ENCODE data around the gene OR10H4.

GRCh38 chr19:15954820-15955219 lies 6.0 kb downstream of the OR10H4 start:
- no peak for TF ChIP-seq EZH2 (IDR thresholded peaks at IDR 0.05; ENCODE audit: low read depth, unreplicated experiment)
- TF ChIP-seq, protein P1, sequence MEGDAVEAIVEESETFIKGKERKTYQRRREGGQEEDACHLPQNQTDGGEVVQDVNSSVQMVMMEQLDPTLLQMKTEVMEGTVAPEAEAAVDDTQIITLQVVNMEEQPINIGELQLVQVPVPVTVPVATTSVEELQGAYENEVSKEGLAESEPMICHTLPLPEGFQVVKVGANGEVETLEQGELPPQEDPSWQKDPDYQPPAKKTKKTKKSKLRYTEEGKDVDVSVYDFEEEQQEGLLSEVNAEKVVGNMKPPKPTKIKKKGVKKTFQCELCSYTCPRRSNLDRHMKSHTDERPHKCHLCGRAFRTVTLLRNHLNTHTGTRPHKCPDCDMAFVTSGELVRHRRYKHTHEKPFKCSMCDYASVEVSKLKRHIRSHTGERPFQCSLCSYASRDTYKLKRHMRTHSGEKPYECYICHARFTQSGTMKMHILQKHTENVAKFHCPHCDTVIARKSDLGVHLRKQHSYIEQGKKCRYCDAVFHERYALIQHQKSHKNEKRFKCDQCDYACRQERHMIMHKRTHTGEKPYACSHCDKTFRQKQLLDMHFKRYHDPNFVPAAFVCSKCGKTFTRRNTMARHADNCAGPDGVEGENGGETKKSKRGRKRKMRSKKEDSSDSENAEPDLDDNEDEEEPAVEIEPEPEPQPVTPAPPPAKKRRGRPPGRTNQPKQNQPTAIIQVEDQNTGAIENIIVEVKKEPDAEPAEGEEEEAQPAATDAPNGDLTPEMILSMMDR (conservative IDR thresholded peaks at IDR 0.05; ENCODE audit: low read depth in 2 of 2): no peak
- no peak for TF ChIP-seq POLR2AphosphoS5 (IDR thresholded peaks at IDR 0.05; ENCODE audit: low read depth)
- TF ChIP-seq, protein P2, sequence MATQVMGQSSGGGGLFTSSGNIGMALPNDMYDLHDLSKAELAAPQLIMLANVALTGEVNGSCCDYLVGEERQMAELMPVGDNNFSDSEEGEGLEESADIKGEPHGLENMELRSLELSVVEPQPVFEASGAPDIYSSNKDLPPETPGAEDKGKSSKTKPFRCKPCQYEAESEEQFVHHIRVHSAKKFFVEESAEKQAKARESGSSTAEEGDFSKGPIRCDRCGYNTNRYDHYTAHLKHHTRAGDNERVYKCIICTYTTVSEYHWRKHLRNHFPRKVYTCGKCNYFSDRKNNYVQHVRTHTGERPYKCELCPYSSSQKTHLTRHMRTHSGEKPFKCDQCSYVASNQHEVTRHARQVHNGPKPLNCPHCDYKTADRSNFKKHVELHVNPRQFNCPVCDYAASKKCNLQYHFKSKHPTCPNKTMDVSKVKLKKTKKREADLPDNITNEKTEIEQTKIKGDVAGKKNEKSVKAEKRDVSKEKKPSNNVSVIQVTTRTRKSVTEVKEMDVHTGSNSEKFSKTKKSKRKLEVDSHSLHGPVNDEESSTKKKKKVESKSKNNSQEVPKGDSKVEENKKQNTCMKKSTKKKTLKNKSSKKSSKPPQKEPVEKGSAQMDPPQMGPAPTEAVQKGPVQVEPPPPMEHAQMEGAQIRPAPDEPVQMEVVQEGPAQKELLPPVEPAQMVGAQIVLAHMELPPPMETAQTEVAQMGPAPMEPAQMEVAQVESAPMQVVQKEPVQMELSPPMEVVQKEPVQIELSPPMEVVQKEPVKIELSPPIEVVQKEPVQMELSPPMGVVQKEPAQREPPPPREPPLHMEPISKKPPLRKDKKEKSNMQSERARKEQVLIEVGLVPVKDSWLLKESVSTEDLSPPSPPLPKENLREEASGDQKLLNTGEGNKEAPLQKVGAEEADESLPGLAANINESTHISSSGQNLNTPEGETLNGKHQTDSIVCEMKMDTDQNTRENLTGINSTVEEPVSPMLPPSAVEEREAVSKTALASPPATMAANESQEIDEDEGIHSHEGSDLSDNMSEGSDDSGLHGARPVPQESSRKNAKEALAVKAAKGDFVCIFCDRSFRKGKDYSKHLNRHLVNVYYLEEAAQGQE (IDR thresholded peaks at IDR 0.05; ENCODE audit: unreplicated experiment): no peak
- TF ChIP-seq EZH2phosphoT487 (IDR thresholded peaks at IDR 0.05; ENCODE audit: unreplicated experiment): no peak
- TF ChIP-seq CREB1 (CRISPR knock-in tag; IDR thresholded peaks at IDR 0.05; ENCODE audit: low read depth): no peak
- TF ChIP-seq ZNF331 (CRISPR knock-in tag; IDR thresholded peaks at IDR 0.05; ENCODE audit: low read depth): no peak
- TF ChIP-seq STAT1 (IDR thresholded peaks at IDR 0.05; ENCODE audit: unreplicated experiment): no peak
- no peak for TF ChIP-seq JUNB (IDR thresholded peaks at IDR 0.05; ENCODE audit: unreplicated experiment)
- TF ChIP-seq ETS1 (IDR thresholded peaks at IDR 0.05): no peak
- no peak for TF ChIP-seq ZNF114 (CRISPR knock-in tag; IDR thresholded peaks at IDR 0.05)
- TF ChIP-seq NANOG (IDR thresholded peaks at IDR 0.05; ENCODE audit: borderline replicate concordance): no peak
- TF ChIP-seq, protein P3, sequence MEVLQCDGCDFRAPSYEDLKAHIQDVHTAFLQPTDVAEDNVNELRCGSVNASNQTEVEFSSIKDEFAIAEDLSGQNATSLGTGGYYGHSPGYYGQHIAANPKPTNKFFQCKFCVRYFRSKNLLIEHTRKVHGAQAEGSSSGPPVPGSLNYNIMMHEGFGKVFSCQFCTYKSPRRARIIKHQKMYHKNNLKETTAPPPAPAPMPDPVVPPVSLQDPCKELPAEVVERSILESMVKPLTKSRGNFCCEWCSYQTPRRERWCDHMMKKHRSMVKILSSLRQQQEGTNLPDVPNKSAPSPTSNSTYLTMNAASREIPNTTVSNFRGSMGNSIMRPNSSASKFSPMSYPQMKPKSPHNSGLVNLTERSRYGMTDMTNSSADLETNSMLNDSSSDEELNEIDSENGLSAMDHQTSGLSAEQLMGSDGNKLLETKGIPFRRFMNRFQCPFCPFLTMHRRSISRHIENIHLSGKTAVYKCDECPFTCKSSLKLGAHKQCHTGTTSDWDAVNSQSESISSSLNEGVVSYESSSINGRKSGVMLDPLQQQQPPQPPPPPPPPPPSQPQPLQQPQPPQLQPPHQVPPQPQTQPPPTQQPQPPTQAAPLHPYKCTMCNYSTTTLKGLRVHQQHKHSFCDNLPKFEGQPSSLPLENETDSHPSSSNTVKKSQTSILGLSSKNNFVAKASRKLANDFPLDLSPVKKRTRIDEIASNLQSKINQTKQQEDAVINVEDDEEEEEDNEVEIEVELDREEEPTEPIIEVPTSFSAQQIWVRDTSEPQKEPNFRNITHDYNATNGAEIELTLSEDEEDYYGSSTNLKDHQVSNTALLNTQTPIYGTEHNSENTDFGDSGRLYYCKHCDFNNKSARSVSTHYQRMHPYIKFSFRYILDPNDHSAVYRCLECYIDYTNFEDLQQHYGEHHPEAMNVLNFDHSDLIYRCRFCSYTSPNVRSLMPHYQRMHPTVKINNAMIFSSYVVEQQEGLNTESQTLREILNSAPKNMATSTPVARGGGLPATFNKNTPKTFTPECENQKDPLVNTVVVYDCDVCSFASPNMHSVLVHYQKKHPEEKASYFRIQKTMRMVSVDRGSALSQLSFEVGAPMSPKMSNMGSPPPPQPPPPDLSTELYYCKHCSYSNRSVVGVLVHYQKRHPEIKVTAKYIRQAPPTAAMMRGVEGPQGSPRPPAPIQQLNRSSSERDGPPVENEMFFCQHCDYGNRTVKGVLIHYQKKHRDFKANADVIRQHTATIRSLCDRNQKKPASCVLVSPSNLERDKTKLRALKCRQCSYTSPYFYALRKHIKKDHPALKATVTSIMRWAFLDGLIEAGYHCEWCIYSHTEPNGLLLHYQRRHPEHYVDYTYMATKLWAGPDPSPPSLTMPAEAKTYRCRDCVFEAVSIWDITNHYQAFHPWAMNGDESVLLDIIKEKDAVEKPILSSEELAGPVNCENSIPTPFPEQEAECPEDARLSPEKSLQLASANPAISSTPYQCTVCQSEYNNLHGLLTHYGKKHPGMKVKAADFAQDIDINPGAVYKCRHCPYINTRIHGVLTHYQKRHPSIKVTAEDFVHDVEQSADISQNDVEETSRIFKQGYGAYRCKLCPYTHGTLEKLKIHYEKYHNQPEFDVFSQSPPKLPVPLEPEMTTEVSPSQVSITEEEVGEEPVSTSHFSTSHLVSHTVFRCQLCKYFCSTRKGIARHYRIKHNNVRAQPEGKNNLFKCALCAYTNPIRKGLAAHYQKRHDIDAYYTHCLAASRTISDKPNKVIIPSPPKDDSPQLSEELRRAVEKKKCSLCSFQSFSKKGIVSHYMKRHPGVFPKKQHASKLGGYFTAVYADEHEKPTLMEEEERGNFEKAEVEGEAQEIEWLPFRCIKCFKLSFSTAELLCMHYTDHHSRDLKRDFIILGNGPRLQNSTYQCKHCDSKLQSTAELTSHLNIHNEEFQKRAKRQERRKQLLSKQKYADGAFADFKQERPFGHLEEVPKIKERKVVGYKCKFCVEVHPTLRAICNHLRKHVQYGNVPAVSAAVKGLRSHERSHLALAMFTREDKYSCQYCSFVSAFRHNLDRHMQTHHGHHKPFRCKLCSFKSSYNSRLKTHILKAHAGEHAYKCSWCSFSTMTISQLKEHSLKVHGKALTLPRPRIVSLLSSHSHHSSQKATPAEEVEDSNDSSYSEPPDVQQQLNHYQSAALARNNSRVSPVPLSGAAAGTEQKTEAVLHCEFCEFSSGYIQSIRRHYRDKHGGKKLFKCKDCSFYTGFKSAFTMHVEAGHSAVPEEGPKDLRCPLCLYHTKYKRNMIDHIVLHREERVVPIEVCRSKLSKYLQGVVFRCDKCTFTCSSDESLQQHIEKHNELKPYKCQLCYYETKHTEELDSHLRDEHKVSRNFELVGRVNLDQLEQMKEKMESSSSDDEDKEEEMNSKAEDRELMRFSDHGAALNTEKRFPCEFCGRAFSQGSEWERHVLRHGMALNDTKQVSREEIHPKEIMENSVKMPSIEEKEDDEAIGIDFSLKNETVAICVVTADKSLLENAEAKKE (CRISPR knock-in tag; IDR thresholded peaks at IDR 0.05): no peak
